ENCODE data around the gene TECTA. TPM values are rescaled to one million over a fixed set of nuclear protein-coding genes. Genes with fewer than 3 reads are reported as not detected.

Gene TECTA
- polyA plus RNA-seq, 1 of the 3 experiments (the other 2 are of a cell fraction): 0.58 TPM

DNA sequence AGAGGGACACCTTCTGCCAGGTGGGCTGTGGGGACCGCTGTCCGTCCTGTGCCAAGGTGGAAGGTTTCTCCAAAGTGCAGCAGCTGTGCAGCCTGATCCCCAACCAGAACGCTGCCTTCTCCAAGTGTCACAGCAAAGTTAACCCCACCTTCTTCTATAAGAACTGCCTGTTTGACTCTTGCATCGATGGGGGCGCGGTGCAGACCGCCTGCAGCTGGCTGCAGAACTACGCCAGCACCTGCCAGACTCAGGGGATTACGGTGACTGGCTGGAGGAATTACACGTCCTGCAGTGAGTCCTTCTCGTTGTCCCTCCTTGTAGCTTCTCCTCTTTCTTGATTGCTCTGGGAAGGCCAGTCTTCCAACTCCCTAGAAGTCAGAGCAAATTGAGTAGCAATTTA lies 44.8 kb downstream of the TECTA start:
- Histone ChIP-seq H4K20me1 (ENCODE audit: insufficient read depth) (no peaks in the 10 kb centered on the region), H3K27me3 (ENCODE audit: insufficient read depth) (no peaks in the 10 kb centered on the region), H3K27ac (ENCODE audit: low read depth in 2 of 2, low read length in 1 of 2) (no peak overlapping the region), H3F3A (replicated peaks; ENCODE audit: insufficient read depth) (no peaks in the 10 kb centered on the region), H3K4me3 (ENCODE audit: low read depth in 2 of 2, low read length in 1 of 2) (no peak overlapping the region), H3K9me2 (no peaks in the 10 kb centered on the region), H3K9ac (no peak overlapping the region), H3K9me3 (no peaks in the 10 kb centered on the region), H2AFZ (ENCODE audit: low read depth) (no peak overlapping the region), H3K79me2 (ENCODE audit: insufficient read depth) (no peaks in the 10 kb centered on the region), H3K4me1 (ENCODE audit: control insufficient read depth in 1 of 2, insufficient read depth in 2 of 2, low read depth in 1 of 2, low read length in 1 of 2) (no peaks in the 10 kb centered on the region; a peak in 1 of 4 replicates), H3K36me3 (replicated peaks in 1 of 2; ENCODE audit: control insufficient read depth in 1 of 2, insufficient read depth in 2 of 2, low read length in 1 of 2) (no peaks in the 10 kb centered on the region), H3K4me2 (no peak overlapping the region)
- WGBS (ENCODE audit: low lambda C conversion rate): 53% methylated on average over 3 of the region's 11 CpGs
- ChIA-PET POLR2A (no interaction called here), CTCF (no interaction called here)
- DNase-seq: no peak
- TF ChIP-seq NFIC (IDR thresholded peaks at IDR 0.05; ENCODE audit: borderline replicate concordance) (no peak), EP300 (IDR thresholded peaks at IDR 0.05; ENCODE audit: borderline replicate concordance in 1 of 2, low read depth in 1 of 2, low read length in 1 of 2) (no peak), TCF12 (IDR thresholded peaks at IDR 0.05) (no peak), RFX5 (IDR thresholded peaks at IDR 0.05; ENCODE audit: low read length) (no peak), SIN3A (IDR thresholded peaks at IDR 0.05; ENCODE audit: borderline replicate concordance, low read depth, low read length) (no peak), EZH2phosphoT487 (IDR thresholded peaks at IDR 0.05; ENCODE audit: borderline replicate concordance, low read depth) (no peak), NRF1 (IDR thresholded peaks at IDR 0.05; ENCODE audit: low read depth, low read length) (no peak), GABPA (IDR thresholded peaks at IDR 0.05; ENCODE audit: low read depth) (no peak), FOSL2 (IDR thresholded peaks at IDR 0.05; ENCODE audit: borderline replicate concordance, low read depth) (no peak), ELF1 (IDR thresholded peaks at IDR 0.05) (no peak), GATA2 (CRISPR knock-in tag; IDR thresholded peaks at IDR 0.05) (no peak), POLR2AphosphoS5 (IDR thresholded peaks at IDR 0.05; ENCODE audit: low read depth, low read length) (no peak), SMC3 (IDR thresholded peaks at IDR 0.05; ENCODE audit: low read depth, low read length) (no peak), FOXM1 (IDR thresholded peaks at IDR 0.05; ENCODE audit: low read depth) (no peak), MEF2A (IDR thresholded peaks at IDR 0.05; ENCODE audit: borderline replicate concordance, low read depth) (no peak), RXRA (IDR thresholded peaks at IDR 0.05; ENCODE audit: borderline replicate concordance, low read depth) (no peak), RAD21 (IDR thresholded peaks at IDR 0.05; ENCODE audit: low read length) (no peak)
- TF ChIP-seq, protein P1, sequence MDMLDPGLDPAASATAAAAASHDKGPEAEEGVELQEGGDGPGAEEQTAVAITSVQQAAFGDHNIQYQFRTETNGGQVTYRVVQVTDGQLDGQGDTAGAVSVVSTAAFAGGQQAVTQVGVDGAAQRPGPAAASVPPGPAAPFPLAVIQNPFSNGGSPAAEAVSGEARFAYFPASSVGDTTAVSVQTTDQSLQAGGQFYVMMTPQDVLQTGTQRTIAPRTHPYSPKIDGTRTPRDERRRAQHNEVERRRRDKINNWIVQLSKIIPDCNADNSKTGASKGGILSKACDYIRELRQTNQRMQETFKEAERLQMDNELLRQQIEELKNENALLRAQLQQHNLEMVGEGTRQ (IDR thresholded peaks at IDR 0.05; ENCODE audit: borderline replicate concordance, low read depth, low read length): no peak
- TF ChIP-seq, protein P2, sequence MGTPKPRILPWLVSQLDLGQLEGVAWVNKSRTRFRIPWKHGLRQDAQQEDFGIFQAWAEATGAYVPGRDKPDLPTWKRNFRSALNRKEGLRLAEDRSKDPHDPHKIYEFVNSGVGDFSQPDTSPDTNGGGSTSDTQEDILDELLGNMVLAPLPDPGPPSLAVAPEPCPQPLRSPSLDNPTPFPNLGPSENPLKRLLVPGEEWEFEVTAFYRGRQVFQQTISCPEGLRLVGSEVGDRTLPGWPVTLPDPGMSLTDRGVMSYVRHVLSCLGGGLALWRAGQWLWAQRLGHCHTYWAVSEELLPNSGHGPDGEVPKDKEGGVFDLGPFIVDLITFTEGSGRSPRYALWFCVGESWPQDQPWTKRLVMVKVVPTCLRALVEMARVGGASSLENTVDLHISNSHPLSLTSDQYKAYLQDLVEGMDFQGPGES (IDR thresholded peaks at IDR 0.05; ENCODE audit: low read depth, low read length): no peak
- TF ChIP-seq, protein P3, sequence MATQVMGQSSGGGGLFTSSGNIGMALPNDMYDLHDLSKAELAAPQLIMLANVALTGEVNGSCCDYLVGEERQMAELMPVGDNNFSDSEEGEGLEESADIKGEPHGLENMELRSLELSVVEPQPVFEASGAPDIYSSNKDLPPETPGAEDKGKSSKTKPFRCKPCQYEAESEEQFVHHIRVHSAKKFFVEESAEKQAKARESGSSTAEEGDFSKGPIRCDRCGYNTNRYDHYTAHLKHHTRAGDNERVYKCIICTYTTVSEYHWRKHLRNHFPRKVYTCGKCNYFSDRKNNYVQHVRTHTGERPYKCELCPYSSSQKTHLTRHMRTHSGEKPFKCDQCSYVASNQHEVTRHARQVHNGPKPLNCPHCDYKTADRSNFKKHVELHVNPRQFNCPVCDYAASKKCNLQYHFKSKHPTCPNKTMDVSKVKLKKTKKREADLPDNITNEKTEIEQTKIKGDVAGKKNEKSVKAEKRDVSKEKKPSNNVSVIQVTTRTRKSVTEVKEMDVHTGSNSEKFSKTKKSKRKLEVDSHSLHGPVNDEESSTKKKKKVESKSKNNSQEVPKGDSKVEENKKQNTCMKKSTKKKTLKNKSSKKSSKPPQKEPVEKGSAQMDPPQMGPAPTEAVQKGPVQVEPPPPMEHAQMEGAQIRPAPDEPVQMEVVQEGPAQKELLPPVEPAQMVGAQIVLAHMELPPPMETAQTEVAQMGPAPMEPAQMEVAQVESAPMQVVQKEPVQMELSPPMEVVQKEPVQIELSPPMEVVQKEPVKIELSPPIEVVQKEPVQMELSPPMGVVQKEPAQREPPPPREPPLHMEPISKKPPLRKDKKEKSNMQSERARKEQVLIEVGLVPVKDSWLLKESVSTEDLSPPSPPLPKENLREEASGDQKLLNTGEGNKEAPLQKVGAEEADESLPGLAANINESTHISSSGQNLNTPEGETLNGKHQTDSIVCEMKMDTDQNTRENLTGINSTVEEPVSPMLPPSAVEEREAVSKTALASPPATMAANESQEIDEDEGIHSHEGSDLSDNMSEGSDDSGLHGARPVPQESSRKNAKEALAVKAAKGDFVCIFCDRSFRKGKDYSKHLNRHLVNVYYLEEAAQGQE (IDR thresholded peaks at IDR 0.05; ENCODE audit: low read depth, low read length): no peak
